ENCODE results near the gene ZNF134.
A peak's percentile ranks its signal among the peaks of the same experiment; 100 is the strongest.

ZNF134 gene

GRCh38 chr19:57615346-57615745 is 1.3 kb downstream of the ZNF134 start:
- peak overlapping the region; percentile 89 for H3K27ac Mint-ChIP-seq
- H3K27me3 Mint-ChIP-seq, result no peaks in the 10 kb centered on the region
- peak overlapping the region; percentile 92 for H3K4me3 Mint-ChIP-seq
- peaks cover 20% of the 10 kb centered on the region for H3K4me1 Mint-ChIP-seq (ENCODE audit: low read depth)
- peaks cover 57% of the 10 kb centered on the region for H3K9me3 Mint-ChIP-seq
- H3K36me3 Mint-ChIP-seq (ENCODE audit: low read depth), result peaks cover 70% of the 10 kb centered on the region

- no peak overlapping the region for H3K4me3 Mint-ChIP-seq
- H3K9me3 Mint-ChIP-seq, result peaks cover 56% of the 10 kb centered on the region
- no peaks in the 10 kb centered on the region for H3K27me3 Mint-ChIP-seq
- no peak overlapping the region for H3K27ac Mint-ChIP-seq
- peaks cover 98% of the 10 kb centered on the region for H3K36me3 Mint-ChIP-seq (ENCODE audit: low read depth)
- H3K4me1 Mint-ChIP-seq (ENCODE audit: low read depth), result peaks cover 5% of the 10 kb centered on the region
Measured at GRCh38 chr19:57620673-57621348, 6.8 kb downstream of the ZNF134 start.

GRCh38 chr19:57623091-57623490 is 9.0 kb downstream of the ZNF134 start:
- Mint-ChIP-seq H3K27ac (no peak overlapping the region), H3K4me3 (no peak overlapping the region), H3K4me1 (ENCODE audit: low read depth) (no peaks in the 10 kb centered on the region), H3K9me3 (peaks cover 43% of the 10 kb centered on the region), H3K27me3 (no peaks in the 10 kb centered on the region), H3K36me3 (ENCODE audit: low read depth) (peaks cover 75% of the 10 kb centered on the region)

- Mint-ChIP-seq H3K4me1 (ENCODE audit: low read depth) (peaks cover 23% of the 10 kb centered on the region), H3K27me3 (no peaks in the 10 kb centered on the region), H3K9me3 (peaks cover 42% of the 10 kb centered on the region), H3K4me3 (peak within 1 kb of the TSS; percentile 86), H3K36me3 (ENCODE audit: low read depth) (peaks cover 39% of the 10 kb centered on the region), H3K27ac (peak within 1 kb of the TSS; percentile 49)
Measured at GRCh38 chr19:57632987-57633831, 19.2 kb downstream of the ZNF134 start, which contains the start of gene ZNF211. ZNF211 (plus strand) TSS chr19:57633168; CDS start chr19:57633347, 179 bp downstream.

GRCh38 chr19:57633832-57634131 is 19.7 kb downstream of the ZNF134 start:
- peaks cover 42% of the 10 kb centered on the region for H3K9me3 Mint-ChIP-seq
- H3K36me3 Mint-ChIP-seq (ENCODE audit: low read depth), result peaks cover 45% of the 10 kb centered on the region
- H3K4me3 Mint-ChIP-seq, result peak overlapping the region; percentile 86
- H3K4me1 Mint-ChIP-seq (ENCODE audit: low read depth), result peaks cover 23% of the 10 kb centered on the region
- no peaks in the 10 kb centered on the region for H3K27me3 Mint-ChIP-seq
- H3K27ac Mint-ChIP-seq, result no peak overlapping the region

- H3K27ac Mint-ChIP-seq, result no peak overlapping the region
- H3K4me3 Mint-ChIP-seq, result no peak overlapping the region
- peaks cover 23% of the 10 kb centered on the region for H3K4me1 Mint-ChIP-seq (ENCODE audit: low read depth)
- peaks cover 64% of the 10 kb centered on the region for H3K9me3 Mint-ChIP-seq
- no peaks in the 10 kb centered on the region for H3K27me3 Mint-ChIP-seq
- peaks cover 81% of the 10 kb centered on the region for H3K36me3 Mint-ChIP-seq (ENCODE audit: low read depth)
Measured at GRCh38 chr19:57637379-57637778, 23.3 kb downstream of the ZNF134 start.

GRCh38 chr19:57641715-57642234 is 27.7 kb downstream of the ZNF134 start:
- H3K27ac Mint-ChIP-seq, result no peak overlapping the region
- H3K9me3 Mint-ChIP-seq, result peaks cover 57% of the 10 kb centered on the region
- H3K4me3 Mint-ChIP-seq, result no peak overlapping the region
- H3K27me3 Mint-ChIP-seq, result no peaks in the 10 kb centered on the region
- H3K4me1 Mint-ChIP-seq (ENCODE audit: low read depth), result no peaks in the 10 kb centered on the region
- peaks cover 75% of the 10 kb centered on the region for H3K36me3 Mint-ChIP-seq (ENCODE audit: low read depth)

GRCh38 chr19:57642396-57643046 is 28.5 kb downstream of the ZNF134 start:
- Mint-ChIP-seq H3K27ac (no peak overlapping the region), H3K4me1 (ENCODE audit: low read depth) (no peaks in the 10 kb centered on the region), H3K36me3 (ENCODE audit: low read depth) (peaks cover 68% of the 10 kb centered on the region), H3K9me3 (peaks cover 50% of the 10 kb centered on the region), H3K4me3 (no peak overlapping the region), H3K27me3 (no peaks in the 10 kb centered on the region)

GRCh38 chr19:57643734-57644133 is 29.7 kb downstream of the ZNF134 start:
- Mint-ChIP-seq H3K9me3 (peaks cover 51% of the 10 kb centered on the region), H3K36me3 (ENCODE audit: low read depth) (peaks cover 57% of the 10 kb centered on the region), H3K27me3 (no peaks in the 10 kb centered on the region), H3K4me3 (no peak overlapping the region), H3K4me1 (ENCODE audit: low read depth) (no peaks in the 10 kb centered on the region), H3K27ac (no peak overlapping the region)

- H3K9me3 Mint-ChIP-seq, result peaks cover 38% of the 10 kb centered on the region
- peaks cover 2% of the 10 kb centered on the region for H3K27me3 Mint-ChIP-seq
- H3K36me3 Mint-ChIP-seq (ENCODE audit: low read depth), result peaks cover 30% of the 10 kb centered on the region
Measured at GRCh38 chr19:57648331-57649003, 34.4 kb downstream of the ZNF134 start.

GRCh38 chr19:57651654-57651996 is 37.6 kb downstream of the ZNF134 start:
- H3K27ac Mint-ChIP-seq, result no peak overlapping the region
- H3K27me3 Mint-ChIP-seq, result peaks cover 26% of the 10 kb centered on the region
- H3K9me3 Mint-ChIP-seq, result peaks cover 57% of the 10 kb centered on the region
- H3K4me3 Mint-ChIP-seq, result no peak overlapping the region
- H3K4me1 Mint-ChIP-seq (ENCODE audit: low read depth), result peaks cover 5% of the 10 kb centered on the region
- peaks cover 40% of the 10 kb centered on the region for H3K36me3 Mint-ChIP-seq (ENCODE audit: low read depth)

More at GRCh38 chr19:57648331-57649003, 34.4 kb downstream of the ZNF134 start:
- Mint-ChIP-seq H3K4me3 (no peak overlapping the region), H3K27ac (no peak overlapping the region), H3K4me1 (ENCODE audit: low read depth) (peaks cover 5% of the 10 kb centered on the region)

GRCh38 chr19:57653689-57654088 is 39.6 kb downstream of the ZNF134 start:
- Mint-ChIP-seq H3K36me3 (ENCODE audit: low read depth) (peaks cover 41% of the 10 kb centered on the region), H3K4me3 (no peak overlapping the region), H3K27me3 (peaks cover 37% of the 10 kb centered on the region), H3K9me3 (peaks cover 50% of the 10 kb centered on the region), H3K27ac (no peak overlapping the region), H3K4me1 (ENCODE audit: low read depth) (peaks cover 5% of the 10 kb centered on the region)

GRCh38 chr19:57655443-57655842 is 41.4 kb downstream of the ZNF134 start:
- H3K27me3 Mint-ChIP-seq, result peaks cover 48% of the 10 kb centered on the region
- no peak overlapping the region for H3K27ac Mint-ChIP-seq
- H3K9me3 Mint-ChIP-seq, result peaks cover 47% of the 10 kb centered on the region
- no peak overlapping the region for H3K4me3 Mint-ChIP-seq
- peaks cover 5% of the 10 kb centered on the region for H3K4me1 Mint-ChIP-seq (ENCODE audit: low read depth)
- peaks cover 41% of the 10 kb centered on the region for H3K36me3 Mint-ChIP-seq (ENCODE audit: low read depth)

- H3K4me3 Mint-ChIP-seq, result no peak overlapping the region
- peaks cover 50% of the 10 kb centered on the region for H3K9me3 Mint-ChIP-seq
- peaks cover 3% of the 10 kb centered on the region for H3K4me1 Mint-ChIP-seq (ENCODE audit: low read depth)
- no peak overlapping the region for H3K27ac Mint-ChIP-seq
- H3K27me3 Mint-ChIP-seq, result peaks cover 51% of the 10 kb centered on the region
- peaks cover 40% of the 10 kb centered on the region for H3K36me3 Mint-ChIP-seq (ENCODE audit: low read depth)
Measured at GRCh38 chr19:57656346-57656745, 42.3 kb downstream of the ZNF134 start.
